HG03108 (cell line): ENCODE results near the gene AUTS2.

ENCODE experiments used
- ATAC-seq: cut with Tn5 transposase; IDR thresholded peaks from one replicate; pipeline ENCODE4 v1.9.1; 2021; ENCODE audit warnings: moderate library complexity; ENCODE audit not compliant: unreplicated experiment

The AUTS2 gene

GRCh38 chr7:70094831-70095230 lies 496.6 kb downstream of the AUTS2 start:
- no peak for ATAC-seq

- ATAC-seq: no peak
Observed at GRCh38 chr7:70097645-70098044, 499.4 kb downstream of the AUTS2 start.

GRCh38 chr7:70098133-70098561 lies 499.9 kb downstream of the AUTS2 start:
- ATAC-seq: no peak

- ATAC-seq: no peak
Observed at GRCh38 chr7:70098905-70099672, 500.8 kb downstream of the AUTS2 start.

GRCh38 chr7:70104243-70104642 lies 506.0 kb downstream of the AUTS2 start:
- ATAC-seq: no peak

GRCh38 chr7:70113078-70113477 lies 514.8 kb downstream of the AUTS2 start:
- no peak for ATAC-seq

- ATAC-seq: no peak
Observed at GRCh38 chr7:70113536-70113935, 515.3 kb downstream of the AUTS2 start.

GRCh38 chr7:70114806-70115205 lies 516.5 kb downstream of the AUTS2 start:
- ATAC-seq: no peak

- no peak for ATAC-seq
Observed at GRCh38 chr7:70116244-70116643, 518.0 kb downstream of the AUTS2 start.

- no peak for ATAC-seq
Observed at GRCh38 chr7:70116867-70117266, 518.6 kb downstream of the AUTS2 start.

GRCh38 chr7:70120851-70121250 lies 522.6 kb downstream of the AUTS2 start:
- ATAC-seq: no peak

GRCh38 chr7:70131817-70132216 lies 533.5 kb downstream of the AUTS2 start:
- no peak for ATAC-seq

GRCh38 chr7:70132226-70132851 lies 534.1 kb downstream of the AUTS2 start:
- ATAC-seq: no peak

GRCh38 chr7:70132852-70133690 lies 534.8 kb downstream of the AUTS2 start:
- ATAC-seq: no peak

- ATAC-seq: no peak
Observed at GRCh38 chr7:70134029-70134770, 535.9 kb downstream of the AUTS2 start.

GRCh38 chr7:70135656-70136055 lies 537.4 kb downstream of the AUTS2 start:
- no peak for ATAC-seq

GRCh38 chr7:70137126-70137525 lies 538.9 kb downstream of the AUTS2 start:
- ATAC-seq: no peak

GRCh38 chr7:70142247-70142932 lies 544.1 kb downstream of the AUTS2 start:
- ATAC-seq: no peak

- ATAC-seq: no peak
Observed at GRCh38 chr7:70143075-70144044, 545.1 kb downstream of the AUTS2 start.
